Liver (tissue), 9 donors: ENCODE data around the gene DEXI. TPM values are rescaled to one million over a fixed set of nuclear protein-coding genes. Genes with fewer than 3 reads are reported as not detected.

ENCODE experiments used
- DNase-seq: peaks from one replicate; pipeline ENCODE4 v3.0.0-alpha.2; 2017; ENCODE audit warnings: low spot score
- H3K27ac ChIP-seq, 2 donors: one replicate each; pipeline ENCODE4 v1.7.0; 2013; ENCODE audit warnings: inconsistent platforms in 2 of 2, low read length in 2 of 2, control low read depth in 1 of 2, low read depth in 1 of 2, mild to moderate bottlenecking in 1 of 2
- H3K27me3 ChIP-seq, 4 donors: one replicate each; pipeline versions ENCODE4 v1.6.1 to v1.7.0; 2013; ENCODE audit warnings: low read length in 3 of 4, inconsistent platforms in 1 of 4, mild to moderate bottlenecking in 1 of 4, moderate library complexity in 1 of 4; ENCODE audit not compliant: control insufficient read depth in 4 of 4, insufficient read depth in 4 of 4
- H3K36me3 ChIP-seq, 4 donors: one replicate each; pipeline versions ENCODE4 v1.6.1 to v1.7.0; 2013; ENCODE audit warnings: low read length in 3 of 4, mild to moderate bottlenecking in 3 of 4, low read depth in 1 of 4, moderate library complexity in 1 of 4; ENCODE audit not compliant: control insufficient read depth in 4 of 4, insufficient read depth in 3 of 4
- H3K4me1 ChIP-seq, 4 donors: one replicate each; pipeline versions ENCODE4 v1.6.1 to v1.7.0; 2013; ENCODE audit warnings: low read length in 3 of 4, mild to moderate bottlenecking in 3 of 4, moderate library complexity in 1 of 4; ENCODE audit not compliant: control insufficient read depth in 4 of 4, insufficient read depth in 4 of 4
- H3K4me3 ChIP-seq, 3 donors: one replicate each; pipeline versions ENCODE4 v1.6.1 to v1.7.0; 2013; ENCODE audit warnings: low read length in 3 of 3, control low read depth in 1 of 3, low read depth in 1 of 3, mild to moderate bottlenecking in 1 of 3
- H3K9ac ChIP-seq, 2 donors: one replicate each; pipeline ENCODE4 v1.7.0; 2013; ENCODE audit warnings: low read length in 2 of 2, mild to moderate bottlenecking in 2 of 2, moderate library complexity in 2 of 2, control low read depth in 1 of 2, low read depth in 1 of 2
- H3K9me3 ChIP-seq, 4 donors: one replicate each; pipeline versions ENCODE4 v1.6.1 to v1.7.0; 2013; ENCODE audit warnings: low read length in 3 of 4; ENCODE audit not compliant: control insufficient read depth in 4 of 4
- EGR1 ChIP-seq, 2 donors: IDR thresholded peaks; 2 replicates each; pipeline ENCODE4 v1.6.1; 2016 to 2018; ENCODE audit warnings: antibody characterized with exemption in 2 of 2, low read depth in 2 of 2
- GABPA ChIP-seq, 2 donors: IDR thresholded peaks in 1 of 2; conservative IDR thresholded peaks in 1 of 2; 2 replicates each; pipeline ENCODE4 v1.6.1; 2016; ENCODE audit warnings: antibody characterized with exemption in 2 of 2, mild to moderate bottlenecking in 1 of 2, moderate library complexity in 1 of 2
- HNF4A ChIP-seq, 2 donors: conservative IDR thresholded peaks; 2 replicates each; pipeline ENCODE4 v1.6.1; 2016; ENCODE audit warnings: antibody characterized with exemption in 2 of 2, mild to moderate bottlenecking in 2 of 2
- HNF4G ChIP-seq: IDR thresholded peaks from 2 replicates; pipeline ENCODE4 v1.6.1; 2016; ENCODE audit warnings: antibody characterized with exemption
- JUND ChIP-seq, 2 donors: IDR thresholded peaks; 2 replicates each; pipeline ENCODE4 v1.6.1; 2016; ENCODE audit warnings: antibody characterized with exemption in 2 of 2
- RAD21 ChIP-seq, 2 donors: IDR thresholded peaks; 2 replicates each; pipeline ENCODE4 v1.6.1; 2016; ENCODE audit warnings: antibody characterized with exemption in 2 of 2, mild to moderate bottlenecking in 2 of 2
- REST ChIP-seq: IDR thresholded peaks from 2 replicates; pipeline ENCODE4 v1.6.1; 2016; ENCODE audit warnings: antibody characterized with exemption, mild to moderate bottlenecking
- RXRA ChIP-seq, 2 donors: IDR thresholded peaks; 2 replicates each; pipeline ENCODE4 v1.6.1; 2017 to 2018; ENCODE audit warnings: antibody characterized with exemption in 2 of 2, mild to moderate bottlenecking in 1 of 2
- YY1 ChIP-seq: IDR thresholded peaks from 2 replicates; pipeline ENCODE4 v1.6.1; 2016; ENCODE audit warnings: antibody characterized with exemption, mild to moderate bottlenecking
- WGBS: extraction: QIAGEN DNeasy Blood & Tissue Kit; methylation state at CpG from one replicate; pipeline ENCODE4 v1.1.7; 2013; 5-methylcytosine and 5-hydroxymethylcytosine counted together
- polyA plus RNA-seq, 2 donors: library from polyadenylated mRNA; stranded (reverse) in 1 of 2; unstranded in 1 of 2; fragments of 200-250 nt in 1 of 2; fragments of >200 nt in 1 of 2; fragmentation: Nextera tagmentation in 1 of 2; extraction: Ambion mirVana in 1 of 2; gene quantifications; one replicate each; pipeline versions ENCODE4 v1.2.1 to v1.2.3, GENCODE V29; 2013 to 2015
- total RNA-seq, 2 donors: library from RNA; depleted of rRNA; stranded (reverse); fragments of >200 nt; gene quantifications; one replicate each; pipeline ENCODE4 v1.2.3, GENCODE V29; 2014
- TF ChIP-seq, protein P1 (sequence below): IDR thresholded peaks from 2 replicates; pipeline ENCODE4 v1.6.1; 2016; ENCODE audit warnings: antibody characterized with exemption
- donor health status: healthy.
- donor health status: healthy.
- donor health status: healthy.
- donor health status: healthy.
- donor health status: healthy.

Gene DEXI
- total and polyA plus RNA-seq, 4 donors = 13.6 to 69.9 (median 41.8) TPM

DNA sequence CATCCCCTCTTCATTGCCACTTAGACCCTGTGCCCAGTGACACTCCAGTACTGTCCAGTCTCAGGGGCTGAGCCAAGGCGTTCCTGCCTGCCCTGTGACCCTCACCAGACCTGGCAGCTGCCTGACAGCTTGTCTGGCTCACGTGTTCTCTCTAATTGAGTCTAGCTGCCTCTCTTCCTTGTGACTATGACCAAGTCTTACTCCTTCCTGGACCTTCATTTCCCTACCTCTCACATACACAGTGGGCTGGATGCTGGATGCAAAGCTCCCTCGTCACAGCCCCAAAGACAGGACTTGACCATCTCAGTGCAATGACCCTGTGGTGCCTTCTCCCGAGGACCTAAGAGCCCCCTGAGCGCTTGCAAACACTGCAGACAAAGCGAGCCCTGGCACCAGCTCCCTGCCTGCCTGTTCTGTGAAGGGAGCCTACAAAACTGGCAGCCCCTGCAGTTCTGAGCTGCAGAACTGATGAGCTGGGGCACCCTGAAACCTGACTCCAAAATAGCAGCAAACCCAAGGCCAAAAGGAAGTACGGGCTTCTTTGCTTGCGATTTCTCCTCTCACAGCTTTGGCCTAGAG lies 1.7 kb downstream of the DEXI start:
- Histone ChIP-seq H3K9ac (peak overlapping the region; percentile 71 to 95), H3K9me3 (no peaks in the 10 kb centered on the region), H3K27ac (peak overlapping the region; percentile 49 to 79), H3K27me3 (no peaks in the 10 kb centered on the region), H3K4me3 (peak overlapping the region; percentile 74 to 87 (median 79)), H3K4me1 (peaks cover 15 to 81% (median 76%) of the 10 kb centered on the region in 4 donors), H3K36me3 (no peaks in the 10 kb centered on the region)
- TF ChIP-seq HNF4A (conservative IDR thresholded peaks at IDR 0.05) (peak in 1 of 2 donors; percentile 3), RXRA (IDR thresholded peaks at IDR 0.05) (peak in 1 of 2 donors; percentile 31), JUND (IDR thresholded peaks at IDR 0.05) (no peak)
- no peak for DNase-seq
- WGBS = 11% methylated on average over 8 of the region's 8 CpGs

DNA sequence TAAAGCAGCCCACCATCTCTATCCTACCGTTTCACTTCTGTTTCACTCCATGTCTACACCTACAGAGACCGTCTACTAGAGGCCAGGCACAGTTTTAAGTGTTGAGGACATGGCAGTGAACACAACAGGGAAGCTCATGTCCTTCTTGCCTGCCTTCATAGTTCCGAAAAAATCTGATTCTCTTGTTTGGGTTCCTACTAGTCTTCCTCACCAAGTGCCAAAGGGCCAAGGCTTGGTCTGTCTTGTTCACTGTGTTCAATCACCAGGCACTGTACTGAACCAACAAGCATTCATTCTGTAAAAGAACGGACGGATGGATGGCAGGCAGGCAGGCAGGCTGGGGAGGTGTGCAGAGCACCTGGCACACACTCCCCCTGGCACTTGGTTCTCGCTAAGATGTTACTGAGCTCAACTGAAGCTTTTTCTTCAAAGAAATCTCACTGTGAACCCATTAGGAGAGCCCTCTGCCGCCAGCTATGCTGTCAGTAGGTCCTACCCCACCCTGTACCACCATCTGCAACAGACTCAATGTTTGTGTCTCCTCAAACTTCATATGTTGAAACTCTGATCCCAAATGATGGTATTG lies 2.5 kb downstream of the DEXI start:
- H3K9ac ChIP-seq = peak overlapping the region in 1 of 2 donors; percentile 95
- H3K4me1 ChIP-seq = peaks cover 15 to 84% (median 76%) of the 10 kb centered on the region in 4 donors
- WGBS = 69% methylated on average over 7 of the region's 7 CpGs
- TF ChIP-seq RAD21 (IDR thresholded peaks at IDR 0.05) = no peak
- no peak for TF ChIP-seq GABPA (IDR thresholded peaks at IDR 0.05 in 1 of 2, conservative IDR thresholded peaks at IDR 0.05 in 1 of 2)
- TF ChIP-seq, protein P1, sequence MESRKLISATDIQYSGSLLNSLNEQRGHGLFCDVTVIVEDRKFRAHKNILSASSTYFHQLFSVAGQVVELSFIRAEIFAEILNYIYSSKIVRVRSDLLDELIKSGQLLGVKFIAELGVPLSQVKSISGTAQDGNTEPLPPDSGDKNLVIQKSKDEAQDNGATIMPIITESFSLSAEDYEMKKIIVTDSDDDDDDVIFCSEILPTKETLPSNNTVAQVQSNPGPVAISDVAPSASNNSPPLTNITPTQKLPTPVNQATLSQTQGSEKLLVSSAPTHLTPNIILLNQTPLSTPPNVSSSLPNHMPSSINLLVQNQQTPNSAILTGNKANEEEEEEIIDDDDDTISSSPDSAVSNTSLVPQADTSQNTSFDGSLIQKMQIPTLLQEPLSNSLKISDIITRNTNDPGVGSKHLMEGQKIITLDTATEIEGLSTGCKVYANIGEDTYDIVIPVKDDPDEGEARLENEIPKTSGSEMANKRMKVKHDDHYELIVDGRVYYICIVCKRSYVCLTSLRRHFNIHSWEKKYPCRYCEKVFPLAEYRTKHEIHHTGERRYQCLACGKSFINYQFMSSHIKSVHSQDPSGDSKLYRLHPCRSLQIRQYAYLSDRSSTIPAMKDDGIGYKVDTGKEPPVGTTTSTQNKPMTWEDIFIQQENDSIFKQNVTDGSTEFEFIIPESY = no peak
- no peak for TF ChIP-seq HNF4G
- TF ChIP-seq HNF4A (conservative IDR thresholded peaks at IDR 0.05) = no peak
- TF ChIP-seq YY1 = no peak
- no peak for TF ChIP-seq REST
- TF ChIP-seq EGR1 (IDR thresholded peaks at IDR 0.05; ENCODE audit: low read depth in 2 of 2) = no peak
- DNase-seq = no peak
- H3K27me3 ChIP-seq = no peaks in the 10 kb centered on the region
- peak overlapping the region; percentile 74 to 87 (median 79) for H3K4me3 ChIP-seq
- H3K9me3 ChIP-seq = no peaks in the 10 kb centered on the region
- H3K36me3 ChIP-seq = no peaks in the 10 kb centered on the region
- peak overlapping the region; percentile 49 to 79 for H3K27ac ChIP-seq
